Daoy (cell line): Measurements from ENCODE around the gene KCTD10. TPM values are rescaled to one million over a fixed set of nuclear protein-coding genes. Genes with fewer than 3 reads are reported as not detected.
"Not testable (repeated sequence)": the region's sequence is repeated elsewhere in the genome, so short reads cannot be mapped to it uniquely, and the experiment has no call there.

Source experiments
- DNase-seq: peaks from one replicate; pipeline ENCODE4 v3.0.0-alpha.2; 2015; ENCODE audit warnings: low read depth
- total RNA-seq: library from RNA; depleted of rRNA; stranded (reverse); fragments of >200 nt; shearing (Covaris generic); gene quantifications from 2 replicates; pipeline ENCODE4 v1.2.3, GENCODE V29; 2014; rRNA removed

KCTD10 gene
- total RNA-seq, 1 experiment from 2014 or later, result 53.1 TPM

DNA sequence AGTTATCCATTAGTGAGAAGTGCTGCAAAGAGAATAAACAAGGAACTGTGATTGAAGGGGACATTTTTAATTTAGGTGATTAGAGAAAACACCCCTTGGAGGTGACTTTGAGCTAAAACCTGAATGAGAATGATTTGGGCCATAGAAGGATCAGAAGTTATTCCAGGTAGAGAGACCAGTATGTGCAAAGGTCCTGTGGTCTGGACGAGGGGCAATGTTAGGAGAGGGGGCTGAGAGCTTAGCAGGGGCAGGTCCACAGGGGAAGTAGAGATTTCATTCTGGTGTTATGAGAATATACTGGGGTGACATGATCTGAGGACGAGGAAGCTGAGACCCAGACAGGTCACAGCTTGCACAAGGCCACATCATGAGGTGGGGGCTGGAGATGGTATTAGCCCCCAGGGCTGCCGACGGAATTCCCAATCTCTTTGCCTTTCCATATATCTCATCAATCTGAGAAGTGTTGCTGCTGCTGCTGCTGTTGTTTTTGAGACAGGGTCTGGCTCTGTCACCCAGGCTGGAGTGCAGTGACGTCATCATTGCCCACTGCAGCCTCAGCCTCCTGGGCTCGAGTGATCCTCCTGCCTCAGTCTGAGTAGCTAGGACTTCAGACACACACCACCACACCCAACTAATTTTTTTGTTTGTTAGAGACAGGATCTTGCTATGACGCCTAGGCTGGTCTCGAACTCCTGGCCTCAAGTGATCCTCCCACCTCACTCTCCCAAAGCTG is 55.6 kb downstream of the KCTD10 start:
- DNase-seq, result peak; percentile 42

DNA sequence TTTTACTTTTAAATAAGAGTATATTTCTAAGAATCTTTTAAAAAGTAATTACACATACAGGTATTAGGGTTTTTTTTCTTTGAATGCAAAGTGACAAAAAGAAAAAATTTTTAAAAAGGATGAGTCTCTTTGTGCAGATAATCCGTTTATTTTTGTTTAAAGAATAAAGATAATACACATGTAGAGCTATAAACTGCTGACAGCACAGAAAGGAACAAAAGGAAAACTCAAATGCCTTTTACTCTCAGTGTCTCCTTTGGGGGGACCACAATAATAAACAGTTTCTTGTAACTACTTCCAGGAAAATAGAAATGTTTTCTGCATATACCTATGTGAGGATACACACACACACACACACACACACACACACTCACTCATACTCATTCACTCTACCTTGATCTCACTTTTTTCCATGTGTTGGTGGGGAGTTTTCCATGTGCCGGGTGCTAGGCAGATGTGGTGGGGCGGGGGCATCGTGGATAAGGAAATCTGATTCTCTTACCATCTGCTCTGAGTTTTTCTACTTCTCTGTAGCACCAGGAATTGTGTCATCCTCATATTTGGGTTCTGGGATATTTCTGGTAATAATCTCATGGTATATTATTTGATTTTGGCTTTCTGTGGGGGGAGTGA is 58.1 kb downstream of the KCTD10 start:
- DNase-seq, result no peak

DNA sequence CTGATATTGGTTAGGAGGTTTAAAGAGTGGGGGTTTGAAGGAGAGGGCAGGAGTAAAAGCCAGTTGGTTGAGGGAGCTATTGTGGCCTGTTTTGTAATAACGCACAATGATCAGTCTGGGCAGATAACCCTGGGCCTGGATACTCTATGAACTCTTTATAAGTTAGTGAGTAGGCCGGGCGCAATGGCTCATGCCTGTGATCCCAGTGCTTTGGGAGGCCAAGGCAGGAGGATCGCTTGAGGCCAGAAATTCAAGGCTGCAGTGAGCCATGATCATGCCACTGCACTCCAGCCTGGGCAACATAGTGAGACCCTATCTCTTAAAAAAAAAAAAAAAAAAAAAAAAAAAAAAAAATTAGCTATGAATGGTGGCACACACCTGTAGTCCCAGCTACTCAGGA is 71.0 kb downstream of the KCTD10 start:
- DNase-seq, result not testable (repeated sequence)

DNA sequence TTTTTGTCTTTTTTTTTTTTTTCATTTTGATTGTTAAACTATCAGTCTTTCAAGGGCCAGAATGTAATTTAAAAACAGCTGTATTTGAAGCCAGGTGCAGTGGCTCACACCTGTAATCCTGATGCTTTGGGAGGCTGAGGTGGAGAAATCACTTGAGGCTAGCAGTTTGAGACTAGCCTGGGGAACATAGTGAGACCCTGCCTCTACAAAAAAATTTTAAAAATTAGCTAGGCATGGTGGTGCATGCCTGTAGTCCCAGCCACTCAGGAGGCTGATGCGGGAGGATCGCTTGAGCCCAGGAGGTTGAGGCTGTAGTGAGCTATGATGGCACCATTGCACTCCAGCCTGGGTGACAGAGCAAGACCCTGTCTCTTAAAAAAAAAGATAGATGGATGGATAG is 72.3 kb downstream of the KCTD10 start:
- not testable (repeated sequence) for DNase-seq

Other genes starting within 250 kb of the KCTD10 start
- 0.06 and 0.12 TPM in 2 replicates for gene FOXN4, start 168.0 kb downstream of the KCTD10 start, total RNA-seq
- gene MYO1H, start 129.4 kb downstream of the KCTD10 start, total RNA-seq, result not detected in 2 replicates
- gene UBE3B, start 334 bp upstream of the KCTD10 start, total RNA-seq, result 19.7 and 20.8 TPM in 2 replicates
- 24.5 and 29.3 TPM in 2 replicates for gene MMAB, start 96.2 kb upstream of the KCTD10 start, total RNA-seq
- 23.6 and 30.9 TPM in 2 replicates for gene MVK, start 96.5 kb upstream of the KCTD10 start, total RNA-seq
- 1.0 and 2.4 TPM in 2 replicates for gene FAM222A, start 236.5 kb upstream of the KCTD10 start, total RNA-seq